22Rv1 (cell line): ENCODE measurements around the gene AGFG2.

Source experiments
- CTCF ChIP-seq: fragments of 450-650 bp; IDR thresholded peaks from 2 replicates; pipeline ENCODE4 v1.5.1; 2017; ENCODE audit warnings: mild to moderate bottlenecking
- ZFX ChIP-seq: fragments of 450-650 bp; IDR thresholded peaks from 2 replicates; pipeline ENCODE4 v1.6.1; 2017; ENCODE audit warnings: antibody characterized with exemption, borderline replicate concordance

GRCh38 chr7:100509231-100509630 is 29.8 kb upstream of the AGFG2 start:
- TF ChIP-seq CTCF: no peak
- TF ChIP-seq ZFX: no peak
